ENCODE data around the gene RNGTT. TPM values are rescaled to one million over a fixed set of nuclear protein-coding genes. Genes with fewer than 3 reads are reported as not detected.

The RNGTT gene
- total and polyA plus RNA-seq, 10 of the 15 experiments (the other 5 are each of a cell fraction or from before 2014, with no cell fraction given) = 7.7 to 30.4 (median 22.2) TPM

DNA sequence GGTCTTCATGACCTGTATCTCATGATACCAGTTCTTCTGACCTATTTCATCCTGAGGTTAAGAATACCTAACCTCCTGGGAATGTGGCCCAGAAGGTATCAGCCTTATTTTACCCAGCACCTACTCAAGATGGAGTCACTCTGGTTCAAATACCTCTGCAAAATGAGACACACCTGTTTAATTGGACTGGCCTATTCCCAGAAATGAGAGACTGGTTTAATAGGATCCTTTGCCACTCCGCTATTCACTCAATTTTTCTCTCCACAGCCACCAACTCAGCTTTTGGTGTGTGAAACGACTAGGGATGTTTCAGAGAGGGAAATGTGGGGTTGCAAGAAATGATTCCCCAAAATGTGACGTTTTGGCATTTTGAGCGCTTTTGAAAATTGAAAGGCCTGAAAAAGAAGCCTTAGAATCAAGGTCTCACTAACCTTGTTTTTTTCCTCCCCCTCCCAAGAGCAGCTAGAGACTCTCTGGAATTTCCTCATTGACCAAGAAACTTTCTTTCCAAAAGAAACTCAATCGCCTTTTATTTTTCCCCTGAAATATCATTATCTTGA is 45.5 kb upstream of the RNGTT start:
- intact Hi-C loops (cut with micrococcal nuclease; ENCODE audit: unreplicated experiment) = no loop called here
- WGBS (ENCODE audit: insufficient coverage, insufficient replicate concordance, low lambda C conversion rate, missing lambda C conversion rate) = 72% methylated on average over 5 of the region's 5 CpGs
- BruUV-seq (replicated peaks) = no TSS peak

DNA sequence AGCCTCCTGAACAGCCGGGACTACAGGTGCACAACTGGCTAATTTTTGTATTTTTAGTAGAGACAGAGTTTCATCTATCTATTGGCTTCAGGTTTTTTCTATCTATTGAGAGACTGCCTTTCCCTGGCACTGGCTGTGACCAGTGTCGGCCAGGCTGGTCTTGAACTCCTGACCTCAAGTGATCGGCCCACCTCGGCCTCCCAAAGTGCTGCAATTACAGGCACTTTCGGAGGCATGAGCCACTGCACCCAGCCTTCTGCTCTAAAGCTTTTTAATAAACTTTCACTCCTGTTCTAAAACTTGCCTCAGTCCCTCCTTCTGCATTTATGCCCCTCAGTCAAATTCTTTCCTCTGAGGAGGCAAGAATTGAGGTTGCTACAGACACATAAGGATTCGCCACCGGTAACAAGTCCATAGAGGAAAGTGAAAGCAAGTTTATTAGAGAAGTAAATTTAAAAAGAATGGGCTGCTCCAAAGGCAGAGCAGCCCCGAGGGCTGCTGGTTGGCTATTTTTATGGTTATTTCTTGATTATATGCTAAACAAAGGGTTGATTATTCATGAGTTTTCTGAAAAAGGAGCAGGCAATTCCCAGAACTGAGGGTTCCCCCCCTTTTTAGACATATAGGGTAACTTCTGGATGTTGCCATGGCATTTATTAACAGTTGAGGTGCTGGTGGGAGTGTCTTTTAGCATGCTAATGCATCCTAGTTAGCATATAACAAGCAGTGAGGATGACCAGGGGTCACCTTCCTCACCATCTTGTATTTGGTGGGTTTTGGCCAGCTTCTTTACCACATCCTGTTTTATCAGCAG is 44.8 kb upstream of the RNGTT start:
- RAD21 ChIA-PET (ENCODE audit: unreplicated experiment) = no interaction called here
- H3K4me1 ChIP-seq (ENCODE audit: control insufficient read depth, insufficient read depth, low read length) = no peaks in the 10 kb centered on the region
- H3K27ac ChIP-seq (ENCODE audit: control insufficient read depth, insufficient read depth) = no peak overlapping the region
- POLR2A ChIA-PET = no interaction called here
- FAIRE-seq (no peak), ATAC-seq (no peak), DNase-seq (ENCODE audit: low read depth, low spot score) (no peak)
- no TSS peak for BruUV-seq (replicated peaks)
- H3K36me3 ChIP-seq (ENCODE audit: control insufficient read depth in 2 of 2, insufficient read depth in 2 of 2, low read length in 1 of 2) = no peaks in the 10 kb centered on the region
- H3K79me2 ChIP-seq (ENCODE audit: control insufficient read depth, insufficient read depth, low read length) = no peaks in the 10 kb centered on the region
- 58% methylated on average over 8 of the region's 8 CpGs for WGBS (ENCODE audit: insufficient coverage, insufficient replicate concordance, low lambda C conversion rate, missing lambda C conversion rate)
- no peaks in the 10 kb centered on the region for H3K27me3 ChIP-seq (replicated peaks in 1 of 2; ENCODE audit: control insufficient read depth in 2 of 2, insufficient read depth in 2 of 2, low read length in 1 of 2)
- CTCF ChIA-PET = no interaction called here
- no peak overlapping the region for H2AFZ ChIP-seq (ENCODE audit: control insufficient read depth, low read depth, low read length)
- H3K9ac ChIP-seq (ENCODE audit: control insufficient read depth, insufficient read depth, low read length) = no peak overlapping the region
- H4K20me1 ChIP-seq (ENCODE audit: control insufficient read depth, insufficient read depth) = no peaks in the 10 kb centered on the region
- no peaks in the 10 kb centered on the region for H3K9me3 ChIP-seq (replicated peaks; ENCODE audit: control insufficient read depth, insufficient read depth, low read length)
- no peak overlapping the region for H3K4me2 ChIP-seq (ENCODE audit: control insufficient read depth, insufficient read depth)
- in situ Hi-C loops (cut with MboI) = no loop called here
- intact Hi-C loops (cut with micrococcal nuclease; ENCODE audit: unreplicated experiment) = no loop called here
- SMC1A ChIA-PET (ENCODE audit: uncharacterized antibody, unreplicated experiment) = no interaction called here
- TF ChIP-seq TARDBP (IDR thresholded peaks at IDR 0.05; ENCODE audit: borderline replicate concordance) = no peak
- H3K4me3 ChIP-seq = no peak overlapping the region

More for the DNA sequence above, 45.5 kb upstream of the RNGTT start:
- H3K4me1 ChIP-seq (ENCODE audit: control insufficient read depth, insufficient read depth, low read length) = no peaks in the 10 kb centered on the region
- TF ChIP-seq NFYB (IDR thresholded peaks at IDR 0.05; ENCODE audit: insufficient read depth, low read depth, low read length) = no peak
- TF ChIP-seq SP1 (IDR thresholded peaks at IDR 0.05; ENCODE audit: low read depth, low read length) = no peak
- TF ChIP-seq PAX5 (IDR thresholded peaks at IDR 0.05; ENCODE audit: borderline replicate concordance, low read depth, low read length) = no peak
- no peak for TF ChIP-seq ZNF207 (IDR thresholded peaks at IDR 0.05; ENCODE audit: borderline replicate concordance)
- no peak for TF ChIP-seq SMAD1 (IDR thresholded peaks at IDR 0.05; ENCODE audit: low read depth, partially characterized antibody)
- no peak overlapping the region for H3K4me2 ChIP-seq (ENCODE audit: control insufficient read depth, insufficient read depth)
- no peaks in the 10 kb centered on the region for H3K9me3 ChIP-seq (replicated peaks; ENCODE audit: control insufficient read depth, insufficient read depth, low read length)
- ChIA-PET CTCF (no interaction called here), SMC1A (ENCODE audit: uncharacterized antibody, unreplicated experiment) (interaction anchor here (1.0 kb wide), 1 partner anchor 70 kb away, joined by 6 read pairs; no protein-coding TSS in a partner anchor), POLR2A (interaction anchor here (0.7 kb wide), 1 partner anchor 10 kb away, joined by 3 read pairs; no protein-coding TSS in a partner anchor), RAD21 (ENCODE audit: unreplicated experiment) (no interaction called here)
- in situ Hi-C loops (cut with MboI) = no loop called here
- H3K36me3 ChIP-seq (ENCODE audit: control insufficient read depth in 2 of 2, insufficient read depth in 2 of 2, low read length in 1 of 2) = no peaks in the 10 kb centered on the region
- no peak for FAIRE-seq
- H3K9ac ChIP-seq (ENCODE audit: control insufficient read depth, insufficient read depth, low read length) = no peak overlapping the region
- no peak overlapping the region for H3K4me3 ChIP-seq
- ATAC-seq = no peak
- no peaks in the 10 kb centered on the region for H4K20me1 ChIP-seq (ENCODE audit: control insufficient read depth, insufficient read depth)
- H3K27me3 ChIP-seq (replicated peaks in 1 of 2; ENCODE audit: control insufficient read depth in 2 of 2, insufficient read depth in 2 of 2, low read length in 1 of 2) = no peaks in the 10 kb centered on the region
- DNase-seq (ENCODE audit: low read depth, low spot score) = no peak
- H3K79me2 ChIP-seq (ENCODE audit: control insufficient read depth, insufficient read depth, low read length) = no peaks in the 10 kb centered on the region
- no peak overlapping the region for H3K27ac ChIP-seq (ENCODE audit: control insufficient read depth, insufficient read depth)
- H2AFZ ChIP-seq (ENCODE audit: control insufficient read depth, low read depth, low read length) = no peak overlapping the region
